GM12892 (cell line): Measurements from ENCODE around the gene KLHL2.

ENCODE experiments used
- DNase-seq: peaks from one replicate; pipeline ENCODE4 v3.0.0; 2011; ENCODE audit not compliant: insufficient read length
- FAIRE-seq: peaks from 2 replicates; lab custom pipeline; 2011; peaks lifted over from hg19 to GRCh38; lab: Jason Lieb, UNC
- POLR2A ChIP-seq: IDR thresholded peaks from 2 replicates; pipeline ENCODE4 v1.6.1; 2011; ENCODE audit warnings: low read depth, low read length, control low read depth
- POLR2AphosphoS5 ChIP-seq: IDR thresholded peaks from 2 replicates; pipeline ENCODE4 v1.6.1; 2011; ENCODE audit warnings: low read depth, low read length, control low read depth
- TAF1 ChIP-seq: IDR thresholded peaks from 2 replicates; pipeline ENCODE4 v1.6.1; 2011; ENCODE audit warnings: low read depth, mild to moderate bottlenecking, control low read depth, low read length, borderline replicate concordance

The KLHL2 gene

DNA sequence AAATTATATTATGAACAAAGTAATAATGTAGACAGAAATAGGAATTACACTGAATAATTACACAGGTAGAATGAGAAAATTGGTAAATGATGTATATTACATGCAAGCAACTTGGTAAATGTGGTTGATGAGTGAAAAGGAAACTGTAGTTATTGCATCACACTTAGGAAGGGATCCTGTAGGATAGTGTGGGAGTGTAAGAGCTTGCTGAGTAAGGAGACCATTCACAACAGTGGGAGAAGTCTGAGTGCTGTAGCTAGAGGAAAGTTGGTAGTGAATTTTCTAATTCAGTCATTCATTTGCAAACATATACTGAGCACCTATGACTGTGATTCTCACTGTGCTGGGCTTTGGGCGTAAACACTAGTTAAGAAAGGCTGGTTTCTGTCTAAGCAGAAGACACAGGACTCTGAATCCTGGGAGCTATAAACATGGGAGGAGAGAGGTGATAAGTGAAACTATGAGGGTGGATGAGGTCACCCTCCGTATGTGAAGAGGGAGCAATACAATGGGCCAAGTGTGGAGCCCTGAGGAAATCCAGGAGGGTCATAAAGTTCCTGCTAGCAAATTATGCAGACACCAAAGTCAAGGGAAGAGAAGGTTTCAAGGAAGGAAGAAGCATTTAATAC is 157.2 kb downstream of the KLHL2 start:
- no peak for DNase-seq
- no peak for FAIRE-seq

DNA sequence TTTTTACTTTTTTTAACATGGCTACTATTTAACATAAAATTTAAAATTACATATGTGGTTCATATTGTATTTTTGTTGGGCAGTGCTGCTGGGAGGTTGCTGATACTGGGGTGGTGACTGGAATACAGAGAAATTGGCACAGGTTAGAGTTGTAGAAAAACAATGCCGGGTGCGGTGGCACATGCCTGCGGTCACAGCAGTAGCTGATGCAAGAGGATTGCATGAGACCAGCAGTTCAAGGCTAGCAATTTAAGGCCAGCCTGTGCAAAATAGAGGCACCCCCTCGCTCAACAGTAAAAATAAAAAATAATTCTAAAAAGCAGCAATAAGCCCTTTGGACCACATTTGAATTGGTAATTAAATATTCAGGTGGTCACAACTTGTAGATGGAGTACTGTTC is 159.7 kb downstream of the KLHL2 start:
- DNase-seq (no peak), FAIRE-seq (no peak)
- TF ChIP-seq POLR2AphosphoS5 = no peak
- no peak for TF ChIP-seq TAF1
- no peak for TF ChIP-seq POLR2A

More for the DNA sequence above, 157.2 kb downstream of the KLHL2 start:
- TF ChIP-seq TAF1 (no peak), POLR2A (no peak), POLR2AphosphoS5 (no peak)

DNA sequence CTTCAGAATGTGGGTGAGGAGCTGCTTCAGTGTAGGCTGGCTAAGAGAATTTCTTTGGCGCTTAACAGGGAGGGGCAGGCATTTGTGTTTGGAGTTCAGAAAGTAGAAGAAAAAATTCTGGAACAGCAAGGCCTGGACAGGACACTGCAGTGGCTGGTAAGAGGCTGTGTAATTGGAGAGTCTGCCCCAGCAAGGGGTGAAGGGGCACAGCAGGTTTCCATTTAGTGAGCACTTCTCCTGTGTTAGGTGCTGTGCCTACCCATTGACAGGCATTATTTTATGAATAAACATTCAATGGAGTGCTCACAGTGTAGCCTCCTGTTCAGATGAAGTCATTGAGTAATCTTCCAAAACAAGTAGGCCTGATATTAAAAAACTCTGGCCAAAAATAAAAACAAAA is 160.8 kb downstream of the KLHL2 start:
- DNase-seq (no peak), FAIRE-seq (no peak)
- no peak for TF ChIP-seq POLR2A
- no peak for TF ChIP-seq TAF1
- TF ChIP-seq POLR2AphosphoS5 = no peak

DNA sequence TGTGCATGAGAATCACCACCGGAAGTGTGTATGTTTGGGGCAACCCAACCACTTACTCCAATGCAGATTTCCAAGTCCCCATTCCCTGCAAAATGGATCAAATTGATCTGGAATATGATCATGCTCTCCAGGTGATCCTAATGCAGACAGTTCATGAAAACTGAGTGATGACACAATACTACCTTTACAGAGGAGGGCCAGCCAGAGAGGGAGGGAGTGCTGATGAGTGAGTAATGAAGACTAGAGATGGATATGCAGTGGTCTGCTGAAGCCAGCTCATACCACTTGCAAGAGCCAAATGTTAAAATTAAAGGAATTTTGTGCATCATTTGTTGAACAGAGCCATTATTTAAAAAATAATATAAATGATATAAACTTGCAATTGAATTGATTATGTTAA is 161.2 kb downstream of the KLHL2 start:
- TF ChIP-seq POLR2A = no peak
- no peak for TF ChIP-seq POLR2AphosphoS5
- TF ChIP-seq TAF1 = no peak
- DNase-seq (no peak), FAIRE-seq (no peak)

DNA sequence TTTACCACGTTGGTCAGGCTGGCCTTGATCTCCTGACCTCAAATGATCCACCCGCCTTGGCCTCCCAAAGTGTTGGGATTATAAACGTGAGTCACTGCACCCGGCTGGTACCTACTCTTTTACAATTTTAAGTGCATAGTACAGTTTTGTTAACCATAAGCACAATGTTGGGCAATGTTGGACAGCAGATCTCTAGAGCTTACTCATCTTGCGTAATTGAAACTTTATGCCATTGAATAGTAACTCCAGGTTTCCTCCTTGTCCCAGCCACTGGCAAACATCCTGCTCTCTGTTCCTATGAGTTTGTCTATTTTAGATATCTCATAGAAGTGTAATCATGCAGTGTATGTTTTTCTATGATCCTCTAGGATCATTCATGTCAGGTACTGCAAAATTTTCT is 162.2 kb downstream of the KLHL2 start:
- TF ChIP-seq TAF1 = no peak
- TF ChIP-seq POLR2A = no peak
- TF ChIP-seq POLR2AphosphoS5 = no peak
- DNase-seq (no peak), FAIRE-seq (no peak)

DNA sequence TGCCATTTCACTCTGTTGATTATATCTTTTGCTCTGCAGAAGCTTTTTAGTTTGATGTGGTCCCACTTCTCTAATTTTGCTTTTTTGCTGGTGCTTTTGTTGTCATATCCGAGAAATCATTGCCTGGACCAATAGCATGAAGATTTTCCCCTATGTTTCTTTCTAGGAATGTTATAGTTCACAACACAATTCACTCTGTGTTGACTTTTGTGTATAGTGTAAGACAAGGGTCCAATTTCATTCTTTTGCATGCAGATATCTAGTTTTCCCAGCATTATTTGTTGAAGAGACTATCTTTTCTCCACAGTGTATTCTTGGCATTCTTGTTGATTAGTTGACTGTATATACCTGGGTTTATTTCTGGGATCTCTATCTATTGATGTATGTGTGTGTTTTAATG is 163.2 kb downstream of the KLHL2 start:
- no peak for FAIRE-seq
- no peak for TF ChIP-seq TAF1
- TF ChIP-seq POLR2A = no peak
- TF ChIP-seq POLR2AphosphoS5 = no peak
- DNase-seq = no peak
